Upper lobe of right lung (tissue), 1 donor: Measurements from ENCODE around the gene MCM5. TPM values are rescaled to one million over a fixed set of nuclear protein-coding genes. Genes with fewer than 3 reads are reported as not detected.
"Not testable (repeated sequence)": the region's sequence is repeated elsewhere in the genome, so short reads cannot be mapped to it uniquely, and the experiment has no call there.

ENCODE experiments used
- ATAC-seq: fragments of 200-7000 bp; cut with Tn5 transposase; one replicate; pipeline ENCODE4 v1.9.1; 2020; ENCODE audit warnings: mild to moderate bottlenecking, moderate library complexity
- DNase-seq: peaks from one replicate; pipeline ENCODE4 v3.0.0-alpha.2; 2020
- H3K27ac ChIP-seq: fragments of 200-600 bp; one replicate; pipeline ENCODE4 v1.8.0; 2022
- H3K27me3 ChIP-seq: fragments of 200-600 bp; one replicate; pipeline ENCODE4 v1.8.0; 2022; ENCODE audit warnings: mild to moderate bottlenecking
- H3K36me3 ChIP-seq: fragments of 200-600 bp; one replicate; pipeline ENCODE4 v1.8.0; 2022
- H3K4me1 ChIP-seq: fragments of 200-600 bp; one replicate; pipeline ENCODE4 v1.8.0; 2022
- H3K4me3 ChIP-seq: fragments of 200-600 bp; one replicate; pipeline ENCODE4 v1.8.0; 2022; ENCODE audit warnings: mild to moderate bottlenecking
- H3K9me3 ChIP-seq: fragments of 200-600 bp; one replicate; pipeline ENCODE4 v1.8.0; 2022
- intact Hi-C: fragments of 100-400 bp; cut with DNase I; formaldehyde crosslinking; loops from one replicate; pipeline ENCODE4 v1.11.0; 2022
- total RNA-seq: library from RNA; stranded (reverse); fragmentation: NEBNext Ultra II Directional; extraction: Animal tissue kit (Norgen Biotek cat#: 25700); gene quantifications from one replicate; pipeline ENCODE4 v1.2.1, GENCODE V29; 2021
- TF ChIP-seq, protein P1 (sequence below): fragments of 200-600 bp; IDR thresholded peaks from one replicate; pipeline ENCODE4 v1.8.0; 2022; ENCODE audit warnings: antibody characterized with exemption
- donor health status: DM: no; HTN: yes; CAD: no; lungs with severe emphysema.

The MCM5 gene
- total RNA-seq, 1 donor from 2014 or later: 22.1 TPM

DNA sequence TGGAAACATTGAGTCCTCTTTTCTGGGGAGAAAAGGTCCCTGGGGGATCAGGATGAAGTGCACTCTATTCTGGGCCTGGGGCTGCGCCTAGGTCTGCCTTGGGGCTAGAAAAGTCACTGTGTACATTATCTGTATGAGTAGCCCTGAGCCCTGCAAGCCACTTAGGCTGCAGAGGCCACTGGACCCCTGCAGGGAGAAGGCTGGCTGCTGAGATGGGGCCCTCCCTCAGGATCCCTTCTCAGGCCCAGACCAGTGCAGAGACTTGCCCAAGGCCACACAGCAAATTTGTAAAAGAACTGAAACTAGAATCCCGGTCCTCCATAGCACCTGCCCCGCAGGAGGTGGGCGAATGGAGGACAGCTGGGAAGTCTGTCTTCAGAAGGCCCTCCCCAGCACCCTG, 45.9 kb upstream of the MCM5 start:
- Histone ChIP-seq H3K4me3 (no peak overlapping the region), H3K4me1 (peaks cover 20% of the 10 kb centered on the region), H3K36me3 (no peaks in the 10 kb centered on the region), H3K9me3 (no peaks in the 10 kb centered on the region), H3K27ac (peak overlapping the region; percentile 55), H3K27me3 (no peaks in the 10 kb centered on the region)
- intact Hi-C loops: loop anchor here (10.0 kb wide), 1 partner anchor 231 kb away; no protein-coding TSS in a partner anchor
- DNase-seq (no peak), ATAC-seq (no peak)
- TF ChIP-seq, protein P1, sequence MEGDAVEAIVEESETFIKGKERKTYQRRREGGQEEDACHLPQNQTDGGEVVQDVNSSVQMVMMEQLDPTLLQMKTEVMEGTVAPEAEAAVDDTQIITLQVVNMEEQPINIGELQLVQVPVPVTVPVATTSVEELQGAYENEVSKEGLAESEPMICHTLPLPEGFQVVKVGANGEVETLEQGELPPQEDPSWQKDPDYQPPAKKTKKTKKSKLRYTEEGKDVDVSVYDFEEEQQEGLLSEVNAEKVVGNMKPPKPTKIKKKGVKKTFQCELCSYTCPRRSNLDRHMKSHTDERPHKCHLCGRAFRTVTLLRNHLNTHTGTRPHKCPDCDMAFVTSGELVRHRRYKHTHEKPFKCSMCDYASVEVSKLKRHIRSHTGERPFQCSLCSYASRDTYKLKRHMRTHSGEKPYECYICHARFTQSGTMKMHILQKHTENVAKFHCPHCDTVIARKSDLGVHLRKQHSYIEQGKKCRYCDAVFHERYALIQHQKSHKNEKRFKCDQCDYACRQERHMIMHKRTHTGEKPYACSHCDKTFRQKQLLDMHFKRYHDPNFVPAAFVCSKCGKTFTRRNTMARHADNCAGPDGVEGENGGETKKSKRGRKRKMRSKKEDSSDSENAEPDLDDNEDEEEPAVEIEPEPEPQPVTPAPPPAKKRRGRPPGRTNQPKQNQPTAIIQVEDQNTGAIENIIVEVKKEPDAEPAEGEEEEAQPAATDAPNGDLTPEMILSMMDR: no peak

GRCh38 chr22:35357883-35358621, 41.9 kb upstream of the MCM5 start:
- TF ChIP-seq, protein P1: no peak
- Histone ChIP-seq H3K27me3 (no peaks in the 10 kb centered on the region), H3K4me1 (no peaks in the 10 kb centered on the region), H3K27ac (no peak overlapping the region), H3K36me3 (no peaks in the 10 kb centered on the region), H3K4me3 (no peak overlapping the region), H3K9me3 (no peaks in the 10 kb centered on the region)
- intact Hi-C loops: loop anchor here (10.0 kb wide), 1 partner anchor 227 kb away; no protein-coding TSS in a partner anchor
- DNase-seq (no peak), ATAC-seq (no peak)

GRCh38 chr22:35359380-35360065, 40.4 kb upstream of the MCM5 start:
- intact Hi-C loops: loop anchor here (10.0 kb wide), 1 partner anchor 225 kb away; no protein-coding TSS in a partner anchor
- H3K27me3 ChIP-seq: no peaks in the 10 kb centered on the region
- ATAC-seq (no peak), DNase-seq (no peak)
- TF ChIP-seq, protein P1: no peak
- no peak overlapping the region for H3K4me3 ChIP-seq
- H3K36me3 ChIP-seq: no peaks in the 10 kb centered on the region
- no peaks in the 10 kb centered on the region for H3K4me1 ChIP-seq
- H3K9me3 ChIP-seq: no peaks in the 10 kb centered on the region
- H3K27ac ChIP-seq: no peak overlapping the region

- Histone ChIP-seq H3K27ac (no peak overlapping the region), H3K9me3 (no peaks in the 10 kb centered on the region), H3K36me3 (no peaks in the 10 kb centered on the region), H3K27me3 (no peaks in the 10 kb centered on the region), H3K4me3 (no peak overlapping the region), H3K4me1 (no peaks in the 10 kb centered on the region)
- intact Hi-C loops: no loop called here
- DNase-seq (no peak), ATAC-seq (no peak)
- TF ChIP-seq, protein P1: no peak
Measured at GRCh38 chr22:35361001-35361558, 38.9 kb upstream of the MCM5 start.

DNA sequence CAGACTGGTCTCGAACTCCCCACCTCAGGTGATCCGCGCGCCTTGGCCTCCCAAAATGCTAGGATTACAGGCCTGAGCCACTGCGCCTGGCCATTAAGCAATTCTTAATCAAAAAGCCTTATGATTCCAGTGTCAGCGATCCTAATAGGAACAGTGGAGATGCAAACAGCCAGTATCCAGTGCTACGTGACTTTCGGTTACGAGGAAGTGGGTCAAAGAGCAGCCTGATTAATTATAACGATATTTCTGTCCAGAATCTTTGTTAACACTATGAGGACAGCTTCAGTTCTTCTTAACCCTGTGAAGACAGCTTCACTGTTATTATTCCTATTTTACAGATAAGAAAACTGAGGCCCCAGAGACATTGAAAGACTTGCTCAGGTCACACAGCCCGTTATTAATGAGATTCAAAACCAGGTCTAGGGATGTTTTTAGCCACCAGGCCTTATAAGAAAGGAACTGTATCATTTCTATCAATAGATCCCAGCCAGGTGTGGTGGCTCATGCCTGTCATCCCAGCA, 36.3 kb upstream of the MCM5 start:
- ATAC-seq: no peak
- TF ChIP-seq, protein P1: no peak
- Histone ChIP-seq H3K27me3 (no peaks in the 10 kb centered on the region), H3K4me3 (no peak overlapping the region), H3K9me3 (no peaks in the 10 kb centered on the region), H3K4me1 (peaks cover 4% of the 10 kb centered on the region), H3K27ac (no peak overlapping the region), H3K36me3 (no peaks in the 10 kb centered on the region)
- DNase-seq: no peak
- intact Hi-C loops: no loop called here

- H3K4me1 ChIP-seq, intact Hi-C loops, H3K36me3 ChIP-seq, H3K27me3 ChIP-seq, H3K4me3 ChIP-seq, H3K9me3 ChIP-seq, H3K27ac ChIP-seq, DNase-seq: not testable (repeated sequence)
- ATAC-seq: peak; percentile 68
Measured at GRCh38 chr22:35364230-35364629, 35.7 kb upstream of the MCM5 start.
